IMR-90 (cell line): ENCODE results near the gene CRYBA2. TPM values are rescaled to one million over a fixed set of nuclear protein-coding genes. Genes with fewer than 3 reads are reported as not detected.

Experiments
- ATAC-seq: fragments of 200-7000 bp; cut with Tn5 transposase; 2 replicates; pipeline ENCODE4 v1.9.1; 2020; ENCODE audit warnings: low read depth, mild to moderate bottlenecking, moderate library complexity
- BruUV-seq: library from RNA; stranded (reverse); fragments of 400-500 nt; replicated peaks from 2 replicates; lab custom pipeline; 2021; lab: Mats Ljungman, UMichigan
- CTCF ChIA-PET: fragments of 300-600 bp; formaldehyde crosslinking; extraction: SDS; loops from one replicate; lab custom pipeline; 2021; ENCODE audit warnings: antibody characterized with exemption; lab: Yijun Ruan, JAX
- POLR2A ChIA-PET: fragments of 300-600 bp; sonication (Branson Sonifier 250); formaldehyde crosslinking; loops from one replicate; lab custom pipeline; 2022; ENCODE audit warnings: antibody characterized with exemption; ENCODE audit not compliant: unreplicated experiment; lab: Charles Lee
- DNase-seq: peaks from one replicate; pipeline ENCODE4 v3.0.0; 2013
- H2AFZ ChIP-seq: replicated peaks from 2 replicates; pipeline ENCODE3; 2013; ENCODE audit warnings: low read length, mild to moderate bottlenecking; ENCODE audit not compliant: poor library complexity
- H2AK5ac ChIP-seq: 2 replicates; pipeline ENCODE4 v1.6.1; 2013; ENCODE audit warnings: low read depth, low read length, inconsistent platforms
- H2AK9ac ChIP-seq: replicated peaks from 2 replicates; pipeline ENCODE3; 2013; ENCODE audit warnings: mild to moderate bottlenecking, low read depth, low read length, moderate library complexity; ENCODE audit not compliant: poor library complexity
- H2BK120ac ChIP-seq: 2 replicates; pipeline ENCODE4 v1.6.1; 2013; ENCODE audit warnings: low read depth, low read length, inconsistent platforms
- H2BK15ac ChIP-seq: 3 replicates; pipeline ENCODE4 v1.6.1; 2013; ENCODE audit warnings: low read depth, low read length, inconsistent platforms
- H2BK20ac ChIP-seq: 2 replicates; pipeline ENCODE4 v1.6.1; 2013; ENCODE audit warnings: low read depth, mild to moderate bottlenecking, inconsistent platforms, low read length, moderate library complexity
- H2BK5ac ChIP-seq: 2 replicates; pipeline ENCODE4 v1.6.1; 2013; ENCODE audit warnings: mild to moderate bottlenecking, low read depth, low read length, inconsistent platforms; ENCODE audit not compliant: poor library complexity, severe bottlenecking
- H3K14ac ChIP-seq: replicated peaks from 2 replicates; pipeline ENCODE4 v1.6.1; 2013; ENCODE audit warnings: low read depth, low read length, inconsistent platforms
- H3K18ac ChIP-seq: 2 replicates; pipeline ENCODE4 v1.6.1; 2013; ENCODE audit warnings: low read depth, low read length, control low read depth
- H3K23ac ChIP-seq: 2 replicates; pipeline ENCODE4 v1.6.1; 2013; ENCODE audit warnings: low read depth, low read length, inconsistent platforms
- H3K27ac ChIP-seq: 2 replicates; pipeline ENCODE4 v1.5.1; 2013; ENCODE audit warnings: mild to moderate bottlenecking, control low read depth, low read length; ENCODE audit not compliant: insufficient read depth
- H3K27me3 ChIP-seq: 2 replicates; pipeline ENCODE4 v1.6.1; 2013; ENCODE audit warnings: low read length; ENCODE audit not compliant: control insufficient read depth, insufficient read depth
- H3K36me3 ChIP-seq: 2 replicates; pipeline ENCODE4 v1.6.1; 2013; ENCODE audit warnings: low read length, mixed read lengths; ENCODE audit not compliant: control insufficient read depth, insufficient read depth
- H3K4ac ChIP-seq: 2 replicates; pipeline ENCODE4 v1.6.1; 2013; ENCODE audit warnings: low read depth, low read length, inconsistent platforms
- H3K4me1 ChIP-seq: 2 replicates; pipeline ENCODE4 v1.6.1; 2013; ENCODE audit warnings: low read length, mixed read lengths; ENCODE audit not compliant: control insufficient read depth, insufficient read depth
- H3K4me2 ChIP-seq: 2 replicates; pipeline ENCODE4 v1.6.1; 2013; ENCODE audit warnings: low read depth, mild to moderate bottlenecking, control low read depth, low read length, moderate library complexity
- H3K4me3 ChIP-seq: 2 replicates; pipeline ENCODE4 v1.5.1; 2013; ENCODE audit warnings: low read depth, mild to moderate bottlenecking, control low read depth, low read length, moderate library complexity; ENCODE audit not compliant: insufficient read depth
- H3K56ac ChIP-seq: 2 replicates; pipeline ENCODE4 v1.6.1; 2013; ENCODE audit warnings: low read length, inconsistent platforms; ENCODE audit not compliant: insufficient read depth; ENCODE audit errors: extremely low read depth
- H3K79me1 ChIP-seq, 2 experiments: 2 replicates each; pipeline ENCODE4 v1.6.1; 2013; ENCODE audit warnings: low read length in 2 of 2, inconsistent platforms in 1 of 2, low read depth in 1 of 2
- H3K9ac ChIP-seq: 2 replicates; pipeline ENCODE4 v1.6.1; 2013; ENCODE audit warnings: low read depth, low read length, control low read depth
- H3K9me1 ChIP-seq: 2 replicates; pipeline ENCODE4 v1.6.1; 2013; ENCODE audit warnings: low read length, inconsistent platforms; ENCODE audit not compliant: insufficient read depth
- H3K9me3 ChIP-seq: 2 replicates; pipeline ENCODE4 v1.6.1; 2013; ENCODE audit warnings: low read length; ENCODE audit not compliant: control insufficient read depth, insufficient read depth
- H4K20me1 ChIP-seq: 2 replicates; pipeline ENCODE4 v1.6.1; 2013; ENCODE audit warnings: low read length, inconsistent platforms; ENCODE audit not compliant: insufficient read depth
- H4K5ac ChIP-seq: 2 replicates; pipeline ENCODE4 v1.6.1; 2013; ENCODE audit warnings: mild to moderate bottlenecking, low read depth, low read length, control low read depth
- H4K8ac ChIP-seq, 2 experiments: 2 replicates each; pipeline ENCODE4 v1.6.1; 2013; ENCODE audit warnings: low read depth in 2 of 2, low read length in 2 of 2, control low read depth in 1 of 2, inconsistent platforms in 1 of 2
- H4K91ac ChIP-seq: 2 replicates; pipeline ENCODE4 v1.6.1; 2013; ENCODE audit warnings: low read depth, low read length, inconsistent platforms; ENCODE audit not compliant: insufficient read depth
- BHLHE40 ChIP-seq: fragments of 150-350 bp; IDR thresholded peaks from 2 replicates; pipeline ENCODE4 v1.6.1; 2016; ENCODE audit warnings: mild to moderate bottlenecking, low read depth, low read length
- CEBPB ChIP-seq: IDR thresholded peaks from 2 replicates; pipeline ENCODE4 v1.6.1; 2012; ENCODE audit warnings: low read depth, low read length, improper control_type of control experiment
- CHD1 ChIP-seq: IDR thresholded peaks from 2 replicates; pipeline ENCODE4 v1.6.1; 2012; ENCODE audit warnings: low read depth, low read length, improper control_type of control experiment
- FOS ChIP-seq: fragments of 150-350 bp; IDR thresholded peaks from 2 replicates; pipeline ENCODE4 v1.6.1; 2016; ENCODE audit warnings: low read depth, low read length
- MAFK ChIP-seq: IDR thresholded peaks from 2 replicates; pipeline ENCODE4 v1.6.1; 2012; ENCODE audit warnings: low read depth, low read length, improper control_type of control experiment
- MAZ ChIP-seq: IDR thresholded peaks from 2 replicates; pipeline ENCODE4 v1.6.1; 2012; ENCODE audit warnings: low read depth, mild to moderate bottlenecking, low read length, improper control_type of control experiment, moderate library complexity, borderline replicate concordance
- MXI1 ChIP-seq: IDR thresholded peaks from 2 replicates; pipeline ENCODE4 v1.6.1; 2012; ENCODE audit warnings: low read depth, mild to moderate bottlenecking, low read length, moderate library complexity, borderline replicate concordance
- NFE2L2 ChIP-seq: fragments of 150-350 bp; IDR thresholded peaks from 2 replicates; pipeline ENCODE4 v1.6.1; 2016; ENCODE audit warnings: low read depth, mild to moderate bottlenecking, low read length
- POLR2A ChIP-seq: IDR thresholded peaks from 2 replicates; pipeline ENCODE4 v1.6.1; 2012; ENCODE audit warnings: mild to moderate bottlenecking, low read depth, low read length
- RAD21 ChIP-seq: IDR thresholded peaks from 2 replicates; pipeline ENCODE4 v1.6.1; 2012; ENCODE audit warnings: low read length, improper control_type of control experiment
- RCOR1 ChIP-seq: IDR thresholded peaks from 2 replicates; pipeline ENCODE4 v1.6.1; 2012; ENCODE audit warnings: mild to moderate bottlenecking, low read length, improper control_type of control experiment; ENCODE audit not compliant: insufficient replicate concordance
- RFX5 ChIP-seq: IDR thresholded peaks from 2 replicates; pipeline ENCODE4 v1.8.0; 2012; ENCODE audit warnings: low read depth, mild to moderate bottlenecking, low read length, moderate library complexity
- SMC3 ChIP-seq: fragments of 150-350 bp; IDR thresholded peaks from 2 replicates; pipeline ENCODE4 v1.6.1; 2016; ENCODE audit warnings: low read depth, mild to moderate bottlenecking, antibody characterized with exemption, low read length, moderate library complexity
- WGBS, 2 experiments: methylation state at CpG; one replicate each; pipeline versions ENCODE4 v1.1.5 to v1.1.7; 2013; ENCODE audit warnings: missing lambda C conversion rate in 2 of 2; ENCODE audit not compliant: insufficient read length in 1 of 2; ENCODE audit errors: extremely low coverage in 2 of 2; 5-methylcytosine and 5-hydroxymethylcytosine counted together
- dilution Hi-C: fragments of 300-500 bp; cut with HindIII; formaldehyde crosslinking; loops from one replicate; pipeline ENCODE4 v1.14.3; 2018; ENCODE audit warnings: low sequenced_read_pairs; ENCODE audit not compliant: unreplicated experiment
- in situ Hi-C: fragments of 300-500 bp; cut with MboI; formaldehyde crosslinking; loops from 3 replicates; pipeline ENCODE4 v1.14.3; 2019; ENCODE audit warnings: low sequenced_read_pairs, inconsistent platforms, mixed read lengths
- intact Hi-C: fragments of 100-400 bp; cut with micrococcal nuclease; formaldehyde crosslinking; loops from 2 replicates; pipeline ENCODE4 v1.10.0; 2022
- polyA plus RNA-seq, 3 experiments: library from polyadenylated mRNA; depleted of rRNA; stranded (reverse); fragments of >200 nt; gene quantifications; 2 replicates each; pipeline ENCODE4 v1.2.3, GENCODE V29; 2012; ENCODE audit warnings: low replicate concordance in 1 of 3
- total RNA-seq: library from RNA; depleted of rRNA; stranded (reverse); fragments of >200 nt; gene quantifications from 2 replicates; pipeline ENCODE4 v1.2.3, GENCODE V29; 2012
- TF ChIP-seq, protein P1 (sequence below): fragments of 150-350 bp; IDR thresholded peaks from 2 replicates; pipeline ENCODE4 v1.6.1; 2017; ENCODE audit warnings: mild to moderate bottlenecking, antibody characterized with exemption, low read length, low read depth
- TF ChIP-seq, protein P2 (sequence below): fragments of 150-350 bp; IDR thresholded peaks from 2 replicates; pipeline ENCODE4 v1.6.1; 2016; ENCODE audit warnings: low read depth, mild to moderate bottlenecking, low read length, moderate library complexity, borderline replicate concordance
- TF ChIP-seq, protein P3 (sequence below): conservative IDR thresholded peaks from 2 replicates; pipeline ENCODE4 v1.5.1; 2012; ENCODE audit warnings: mild to moderate bottlenecking, low read depth, low read length, improper control_type of control experiment

The CRYBA2 gene
- total and polyA plus RNA-seq, 2 of the 4 experiments (the other 2 are of a cell fraction), result not detected

DNA sequence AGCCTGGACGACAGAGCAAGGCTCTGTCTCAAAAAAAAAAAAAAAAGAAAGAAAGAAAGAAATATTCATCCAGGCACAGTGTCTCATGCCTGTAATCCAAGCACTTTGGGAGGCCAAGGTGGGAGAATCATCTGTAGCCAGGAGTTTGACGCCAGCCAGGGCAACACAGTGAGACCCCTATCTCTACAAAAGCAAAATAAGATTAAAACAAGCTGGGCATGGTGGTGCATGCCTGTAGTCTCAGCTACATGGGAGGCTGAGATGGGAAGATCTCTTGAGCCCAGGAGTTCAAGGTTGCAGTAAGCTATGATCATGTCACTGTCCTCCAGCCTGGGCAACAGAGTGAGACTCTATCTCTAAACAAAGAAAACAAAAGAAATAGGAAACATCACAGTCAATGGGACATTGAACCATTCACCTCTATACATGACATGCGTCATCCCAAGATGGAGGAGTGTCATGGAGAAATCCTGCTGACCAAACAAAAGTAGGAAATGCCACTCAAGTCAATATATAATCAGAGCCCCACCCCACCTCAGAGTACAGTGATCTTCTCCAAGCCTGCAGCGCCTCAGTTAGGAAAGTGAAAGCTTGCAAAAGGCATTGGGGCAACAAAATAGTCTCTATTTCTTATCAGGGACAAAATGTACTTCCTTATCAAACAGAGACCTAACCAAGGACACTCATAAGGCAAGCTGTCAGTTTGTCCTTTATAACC is 18.0 kb downstream of the CRYBA2 start:
- no TSS peak for BruUV-seq
- no peaks in the 10 kb centered on the region for H3K9me3 ChIP-seq
- H4K8ac ChIP-seq, result no peak overlapping the region
- no peaks in the 10 kb centered on the region for H3K36me3 ChIP-seq
- H3K4me1 ChIP-seq, result no peaks in the 10 kb centered on the region
- H4K5ac ChIP-seq, result no peak overlapping the region
- no peaks in the 10 kb centered on the region for H3K79me1 ChIP-seq
- DNase-seq (no peak), ATAC-seq (no peak)
- no peak overlapping the region for H2AFZ ChIP-seq
- H2AK9ac ChIP-seq, result no peak overlapping the region
- dilution Hi-C loops (no loop called here), intact Hi-C loops (no loop called here), in situ Hi-C loops (no loop called here)
- no peak overlapping the region for H3K4ac ChIP-seq
- no peak overlapping the region for H3K23ac ChIP-seq
- no peaks in the 10 kb centered on the region for H3K9me1 ChIP-seq
- no CpG with 5 or more reads among the region's 4 CpGs for WGBS, 2 experiments
- H3K56ac ChIP-seq, result no peak overlapping the region
- no peak overlapping the region for H2BK120ac ChIP-seq
- no peak overlapping the region for H3K4me3 ChIP-seq
- H2BK5ac ChIP-seq, result no peak overlapping the region
- no peak overlapping the region for H3K27ac ChIP-seq
- no peak overlapping the region for H3K9ac ChIP-seq
- no peak overlapping the region for H3K4me2 ChIP-seq
- peaks cover 54% of the 10 kb centered on the region for H3K27me3 ChIP-seq
- no peaks in the 10 kb centered on the region for H4K20me1 ChIP-seq
- H2BK20ac ChIP-seq, result no peak overlapping the region
- H3K14ac ChIP-seq, result no peak overlapping the region
- H2AK5ac ChIP-seq, result no peak overlapping the region
- ChIA-PET CTCF (interaction anchor here (1.2 kb wide), 1 partner anchor 98 kb away, joined by 3 read pairs; no protein-coding TSS in a partner anchor), POLR2A (no interaction called here)
- no peak overlapping the region for H3K18ac ChIP-seq
- H2BK15ac ChIP-seq, result no peak overlapping the region
- H4K91ac ChIP-seq, result no peak overlapping the region
- TF ChIP-seq, protein P1, sequence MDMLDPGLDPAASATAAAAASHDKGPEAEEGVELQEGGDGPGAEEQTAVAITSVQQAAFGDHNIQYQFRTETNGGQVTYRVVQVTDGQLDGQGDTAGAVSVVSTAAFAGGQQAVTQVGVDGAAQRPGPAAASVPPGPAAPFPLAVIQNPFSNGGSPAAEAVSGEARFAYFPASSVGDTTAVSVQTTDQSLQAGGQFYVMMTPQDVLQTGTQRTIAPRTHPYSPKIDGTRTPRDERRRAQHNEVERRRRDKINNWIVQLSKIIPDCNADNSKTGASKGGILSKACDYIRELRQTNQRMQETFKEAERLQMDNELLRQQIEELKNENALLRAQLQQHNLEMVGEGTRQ, result no peak
- TF ChIP-seq BHLHE40, result no peak
- TF ChIP-seq RFX5, result no peak
- TF ChIP-seq, protein P2, sequence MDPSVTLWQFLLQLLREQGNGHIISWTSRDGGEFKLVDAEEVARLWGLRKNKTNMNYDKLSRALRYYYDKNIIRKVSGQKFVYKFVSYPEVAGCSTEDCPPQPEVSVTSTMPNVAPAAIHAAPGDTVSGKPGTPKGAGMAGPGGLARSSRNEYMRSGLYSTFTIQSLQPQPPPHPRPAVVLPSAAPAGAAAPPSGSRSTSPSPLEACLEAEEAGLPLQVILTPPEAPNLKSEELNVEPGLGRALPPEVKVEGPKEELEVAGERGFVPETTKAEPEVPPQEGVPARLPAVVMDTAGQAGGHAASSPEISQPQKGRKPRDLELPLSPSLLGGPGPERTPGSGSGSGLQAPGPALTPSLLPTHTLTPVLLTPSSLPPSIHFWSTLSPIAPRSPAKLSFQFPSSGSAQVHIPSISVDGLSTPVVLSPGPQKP, result no peak
- no peak for TF ChIP-seq RCOR1
- TF ChIP-seq SMC3, result no peak
- no peak for TF ChIP-seq MXI1
- no peak for TF ChIP-seq NFE2L2
- TF ChIP-seq CHD1, result no peak
- TF ChIP-seq FOS, result no peak
- TF ChIP-seq MAFK, result no peak
- no peak for TF ChIP-seq POLR2A
- no peak for TF ChIP-seq MAZ
- TF ChIP-seq, protein P3, sequence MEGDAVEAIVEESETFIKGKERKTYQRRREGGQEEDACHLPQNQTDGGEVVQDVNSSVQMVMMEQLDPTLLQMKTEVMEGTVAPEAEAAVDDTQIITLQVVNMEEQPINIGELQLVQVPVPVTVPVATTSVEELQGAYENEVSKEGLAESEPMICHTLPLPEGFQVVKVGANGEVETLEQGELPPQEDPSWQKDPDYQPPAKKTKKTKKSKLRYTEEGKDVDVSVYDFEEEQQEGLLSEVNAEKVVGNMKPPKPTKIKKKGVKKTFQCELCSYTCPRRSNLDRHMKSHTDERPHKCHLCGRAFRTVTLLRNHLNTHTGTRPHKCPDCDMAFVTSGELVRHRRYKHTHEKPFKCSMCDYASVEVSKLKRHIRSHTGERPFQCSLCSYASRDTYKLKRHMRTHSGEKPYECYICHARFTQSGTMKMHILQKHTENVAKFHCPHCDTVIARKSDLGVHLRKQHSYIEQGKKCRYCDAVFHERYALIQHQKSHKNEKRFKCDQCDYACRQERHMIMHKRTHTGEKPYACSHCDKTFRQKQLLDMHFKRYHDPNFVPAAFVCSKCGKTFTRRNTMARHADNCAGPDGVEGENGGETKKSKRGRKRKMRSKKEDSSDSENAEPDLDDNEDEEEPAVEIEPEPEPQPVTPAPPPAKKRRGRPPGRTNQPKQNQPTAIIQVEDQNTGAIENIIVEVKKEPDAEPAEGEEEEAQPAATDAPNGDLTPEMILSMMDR, result no peak
- TF ChIP-seq CEBPB, result no peak
- TF ChIP-seq RAD21, result no peak
